ENCODE data around the gene BPIFA1.

GRCh38 chr20:33203444-33203843, 32.4 kb upstream of the BPIFA1 start:
- TF ChIP-seq POLR2B (IDR thresholded peaks at IDR 0.05; ENCODE audit: low read depth, partially characterized antibody) (no peak), GABPA (tag; conservative IDR thresholded peaks at IDR 0.05; ENCODE audit: low read depth) (no peak), TFAM (CRISPR knock-in tag; conservative IDR thresholded peaks at IDR 0.05) (no peak), NFIC (IDR thresholded peaks at IDR 0.05) (no peak), MYC (IDR thresholded peaks at IDR 0.05; ENCODE audit: low read depth, low read length) (no peak), MYC (CRISPR knock-in tag; IDR thresholded peaks at IDR 0.05; ENCODE audit: borderline replicate concordance, low read depth) (no peak), PRMT5 (CRISPR knock-in tag; IDR thresholded peaks at IDR 0.05) (no peak), ZC3H11A (IDR thresholded peaks at IDR 0.05; ENCODE audit: low read depth, low read length) (no peak), KLF10 (CRISPR knock-in tag; IDR thresholded peaks at IDR 0.05) (no peak), KDM1A (IDR thresholded peaks at IDR 0.05) (no peak)
- TF ChIP-seq, protein P1, sequence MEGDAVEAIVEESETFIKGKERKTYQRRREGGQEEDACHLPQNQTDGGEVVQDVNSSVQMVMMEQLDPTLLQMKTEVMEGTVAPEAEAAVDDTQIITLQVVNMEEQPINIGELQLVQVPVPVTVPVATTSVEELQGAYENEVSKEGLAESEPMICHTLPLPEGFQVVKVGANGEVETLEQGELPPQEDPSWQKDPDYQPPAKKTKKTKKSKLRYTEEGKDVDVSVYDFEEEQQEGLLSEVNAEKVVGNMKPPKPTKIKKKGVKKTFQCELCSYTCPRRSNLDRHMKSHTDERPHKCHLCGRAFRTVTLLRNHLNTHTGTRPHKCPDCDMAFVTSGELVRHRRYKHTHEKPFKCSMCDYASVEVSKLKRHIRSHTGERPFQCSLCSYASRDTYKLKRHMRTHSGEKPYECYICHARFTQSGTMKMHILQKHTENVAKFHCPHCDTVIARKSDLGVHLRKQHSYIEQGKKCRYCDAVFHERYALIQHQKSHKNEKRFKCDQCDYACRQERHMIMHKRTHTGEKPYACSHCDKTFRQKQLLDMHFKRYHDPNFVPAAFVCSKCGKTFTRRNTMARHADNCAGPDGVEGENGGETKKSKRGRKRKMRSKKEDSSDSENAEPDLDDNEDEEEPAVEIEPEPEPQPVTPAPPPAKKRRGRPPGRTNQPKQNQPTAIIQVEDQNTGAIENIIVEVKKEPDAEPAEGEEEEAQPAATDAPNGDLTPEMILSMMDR (IDR thresholded peaks at IDR 0.05 in 2 of 3, conservative IDR thresholded peaks at IDR 0.05 in 1 of 3; ENCODE audit: insufficient read depth in 2 of 3, low read depth in 1 of 3, low read length in 3 of 3), result no peak
- TF ChIP-seq, protein P2, sequence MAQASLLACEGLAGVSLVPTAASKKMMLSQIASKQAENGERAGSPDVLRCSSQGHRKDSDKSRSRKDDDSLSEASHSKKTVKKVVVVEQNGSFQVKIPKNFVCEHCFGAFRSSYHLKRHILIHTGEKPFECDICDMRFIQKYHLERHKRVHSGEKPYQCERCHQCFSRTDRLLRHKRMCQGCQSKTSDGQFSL (CRISPR knock-in tag; IDR thresholded peaks at IDR 0.05), result no peak
- TF ChIP-seq, protein P2 (tag; IDR thresholded peaks at IDR 0.05), result no peak
- TF ChIP-seq, protein P3, sequence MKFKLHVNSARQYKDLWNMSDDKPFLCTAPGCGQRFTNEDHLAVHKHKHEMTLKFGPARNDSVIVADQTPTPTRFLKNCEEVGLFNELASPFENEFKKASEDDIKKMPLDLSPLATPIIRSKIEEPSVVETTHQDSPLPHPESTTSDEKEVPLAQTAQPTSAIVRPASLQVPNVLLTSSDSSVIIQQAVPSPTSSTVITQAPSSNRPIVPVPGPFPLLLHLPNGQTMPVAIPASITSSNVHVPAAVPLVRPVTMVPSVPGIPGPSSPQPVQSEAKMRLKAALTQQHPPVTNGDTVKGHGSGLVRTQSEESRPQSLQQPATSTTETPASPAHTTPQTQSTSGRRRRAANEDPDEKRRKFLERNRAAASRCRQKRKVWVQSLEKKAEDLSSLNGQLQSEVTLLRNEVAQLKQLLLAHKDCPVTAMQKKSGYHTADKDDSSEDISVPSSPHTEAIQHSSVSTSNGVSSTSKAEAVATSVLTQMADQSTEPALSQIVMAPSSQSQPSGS (CRISPR knock-in tag; IDR thresholded peaks at IDR 0.05), result no peak
- TF ChIP-seq, protein P4, sequence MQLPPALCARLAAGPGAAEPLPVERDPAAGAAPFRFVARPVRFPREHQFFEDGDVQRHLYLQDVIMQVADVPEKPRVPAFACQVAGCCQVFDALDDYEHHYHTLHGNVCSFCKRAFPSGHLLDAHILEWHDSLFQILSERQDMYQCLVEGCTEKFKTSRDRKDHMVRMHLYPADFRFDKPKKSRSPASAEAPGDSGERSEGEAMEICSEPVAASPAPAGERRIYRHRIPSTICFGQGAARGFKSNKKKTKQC (CRISPR knock-in tag; IDR thresholded peaks at IDR 0.05), result no peak

Data from K562 (cell line).